ENCODE measurements around the gene DAGLA. TPM values are rescaled to one million over a fixed set of nuclear protein-coding genes. Genes with fewer than 3 reads are reported as not detected.

DAGLA gene
- total RNA-seq, 2 donors from 2014 or later, result 7.0 to 9.9 TPM

DNA sequence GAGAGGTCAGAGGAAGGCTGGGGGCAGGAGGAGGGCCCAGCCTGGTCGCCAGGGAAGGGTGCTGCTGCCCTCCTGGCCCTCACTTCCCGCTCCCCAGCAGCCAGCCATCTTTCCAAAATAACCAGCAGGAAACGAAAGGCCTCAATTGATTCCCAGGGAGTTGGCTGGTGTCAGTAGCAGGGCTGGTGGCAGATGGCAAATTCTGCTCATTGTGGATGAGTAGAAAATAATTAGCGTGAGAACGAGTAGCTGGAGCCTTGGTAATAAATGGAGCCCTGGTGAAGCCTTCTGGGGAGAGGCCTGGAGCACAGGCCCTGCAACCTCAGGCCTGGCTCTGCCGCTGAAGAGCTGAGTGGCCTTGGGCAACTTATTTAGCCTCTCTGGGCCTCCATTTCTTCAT lies 31.3 kb downstream of the DAGLA start:
- intact Hi-C loops (cut with DNase I), result no loop called here
- no peak overlapping the region for H3K27ac ChIP-seq

DNA sequence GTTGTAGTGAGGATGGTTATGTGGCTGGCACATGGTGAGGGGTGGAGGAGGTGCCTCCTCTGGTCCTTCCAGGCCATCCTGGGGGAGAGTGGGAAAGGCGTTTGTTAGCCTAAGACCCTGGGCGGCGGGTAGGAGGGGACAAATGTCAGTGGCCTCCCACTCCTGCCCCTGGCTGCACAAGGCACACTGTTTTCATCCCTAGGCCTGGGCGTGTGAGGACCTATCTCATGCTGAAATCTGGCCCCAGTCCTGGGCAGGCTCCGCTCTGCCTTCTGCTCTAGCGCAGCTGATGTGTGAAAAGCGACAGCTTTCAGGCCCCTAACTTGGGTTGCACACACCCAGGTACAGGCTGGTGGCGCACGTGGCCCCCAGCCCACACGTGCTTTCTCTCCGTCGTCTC lies 32.1 kb downstream of the DAGLA start:
- TF ChIP-seq CTCF (IDR thresholded peaks at IDR 0.05), result no peak
- no peak for TF ChIP-seq POLR2A (IDR thresholded peaks at IDR 0.05)
- no peaks in the 10 kb centered on the region for H3K27me3 ChIP-seq
- no peaks in the 10 kb centered on the region for H3K36me3 ChIP-seq (replicated peaks in 1 of 2; ENCODE audit: insufficient read depth in 1 of 2, low read depth in 2 of 2)
- DNase-seq (no peak), ATAC-seq (no peak)
- intact Hi-C loops (cut with DNase I), result no loop called here
- no peaks in the 10 kb centered on the region for H3K9me3 ChIP-seq
- no peaks in the 10 kb centered on the region for H3K4me1 ChIP-seq
- H3K27ac ChIP-seq, result no peak overlapping the region
- no peak overlapping the region for H3K4me3 ChIP-seq
- WGBS, 2 donors, result 88 to 89% methylated on average over 11 to 12 of the region's 12 CpGs

More for the DNA sequence above, 31.3 kb downstream of the DAGLA start:
- TF ChIP-seq CTCF (IDR thresholded peaks at IDR 0.05), result no peak
- no peak for TF ChIP-seq POLR2A (IDR thresholded peaks at IDR 0.05)
- no peak for ATAC-seq
- Histone ChIP-seq H3K36me3 (replicated peaks in 1 of 2; ENCODE audit: insufficient read depth in 1 of 2, low read depth in 2 of 2) (no peaks in the 10 kb centered on the region), H3K4me1 (no peaks in the 10 kb centered on the region), H3K27me3 (no peaks in the 10 kb centered on the region), H3K9me3 (no peaks in the 10 kb centered on the region), H3K4me3 (no peak overlapping the region)
- WGBS, 2 donors, result 63 to 78% methylated on average over 6 of the region's 6 CpGs
- no peak for DNase-seq

DNA sequence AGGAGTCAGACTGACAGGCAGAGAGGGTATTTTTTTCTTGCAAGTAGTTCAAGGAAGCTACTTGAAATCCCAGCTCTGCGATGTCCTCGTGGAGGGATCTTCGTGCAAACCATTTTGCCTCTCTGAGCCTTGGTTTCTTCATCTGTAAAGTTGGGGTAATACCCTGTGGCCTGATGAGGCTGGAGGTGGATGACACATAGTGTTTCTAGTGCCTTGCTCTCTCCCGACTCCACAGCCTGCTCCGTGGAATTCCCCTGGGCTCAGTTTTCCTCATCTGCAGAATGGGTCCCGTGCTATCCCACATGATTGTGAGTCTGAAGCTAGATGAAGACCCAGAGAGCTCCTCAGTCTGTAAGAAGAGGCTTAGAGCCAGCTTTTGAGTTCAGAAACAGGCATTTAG lies 32.7 kb downstream of the DAGLA start:
- H3K36me3 ChIP-seq (replicated peaks in 1 of 2; ENCODE audit: insufficient read depth in 1 of 2, low read depth in 2 of 2), result no peaks in the 10 kb centered on the region
- H3K9me3 ChIP-seq, result no peaks in the 10 kb centered on the region
- H3K4me3 ChIP-seq, result no peak overlapping the region
- no peak for ATAC-seq
- 92 to 97% methylated on average over 6 of the region's 6 CpGs for WGBS, 2 donors
- intact Hi-C loops (cut with DNase I), result no loop called here
- H3K27ac ChIP-seq, result no peak overlapping the region
- DNase-seq, result no peak
- H3K4me1 ChIP-seq, result no peaks in the 10 kb centered on the region
- no peak for TF ChIP-seq POLR2A (IDR thresholded peaks at IDR 0.05)
- TF ChIP-seq CTCF (IDR thresholded peaks at IDR 0.05), result no peak
- no peaks in the 10 kb centered on the region for H3K27me3 ChIP-seq

DNA sequence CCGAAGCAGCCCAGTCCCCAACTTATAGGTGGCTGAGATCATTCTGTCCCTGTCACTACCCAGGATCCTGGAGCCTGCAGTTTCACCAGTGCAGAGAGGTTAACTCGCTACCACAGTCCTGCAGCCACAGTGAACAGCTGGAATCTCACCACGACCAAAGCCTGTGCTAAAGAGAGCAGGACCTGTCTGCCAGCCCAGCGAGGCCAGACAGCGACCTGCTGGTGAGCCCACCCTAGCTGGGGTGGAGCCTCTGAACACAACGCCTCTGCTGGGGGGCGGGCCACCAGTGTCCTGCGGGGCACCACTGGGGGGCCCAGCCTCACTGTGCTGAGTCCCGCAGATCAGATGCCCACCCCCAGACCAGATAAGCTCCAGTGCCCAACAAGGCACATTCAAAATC lies 33.3 kb downstream of the DAGLA start:
- Histone ChIP-seq H3K9me3 (no peaks in the 10 kb centered on the region), H3K27me3 (no peaks in the 10 kb centered on the region), H3K4me1 (no peaks in the 10 kb centered on the region), H3K36me3 (replicated peaks in 1 of 2; ENCODE audit: insufficient read depth in 1 of 2, low read depth in 2 of 2) (no peaks in the 10 kb centered on the region), H3K27ac (no peak overlapping the region), H3K4me3 (no peak overlapping the region)
- DNase-seq (no peak), ATAC-seq (no peak)
- TF ChIP-seq CTCF (IDR thresholded peaks at IDR 0.05) (no peak), POLR2A (IDR thresholded peaks at IDR 0.05) (no peak)
- 68 to 73% methylated on average over 3 to 9 of the region's 9 CpGs for WGBS, 2 donors
- intact Hi-C loops (cut with DNase I), result no loop called here

DNA sequence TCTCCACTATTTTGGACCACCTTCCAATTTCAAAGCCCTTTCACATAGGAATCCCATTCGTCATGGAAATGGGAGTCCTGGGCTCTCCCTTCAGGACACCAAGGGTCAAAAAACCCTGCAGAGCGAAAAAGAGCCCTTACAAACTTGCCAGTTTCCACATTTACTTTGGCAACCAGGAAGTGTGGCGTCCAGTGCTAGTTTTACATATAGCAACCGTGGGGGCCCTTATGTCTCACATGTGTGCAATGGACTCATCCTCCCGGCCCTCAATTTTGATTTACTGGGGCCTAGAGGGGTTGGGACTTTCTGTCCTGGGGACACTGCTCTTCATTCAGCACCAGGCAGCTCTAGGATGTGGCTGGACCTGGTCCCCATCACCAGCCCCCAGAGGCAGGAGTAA lies 33.7 kb downstream of the DAGLA start:
- no peaks in the 10 kb centered on the region for H3K27me3 ChIP-seq
- no peak for ATAC-seq
- H3K4me1 ChIP-seq, result no peaks in the 10 kb centered on the region
- intact Hi-C loops (cut with DNase I), result no loop called here
- 50 to 80% methylated on average over 4 to 5 of the region's 5 CpGs for WGBS, 2 donors
- no peak overlapping the region for H3K27ac ChIP-seq
- H3K9me3 ChIP-seq, result no peaks in the 10 kb centered on the region
- DNase-seq, result no peak
- no peak overlapping the region for H3K4me3 ChIP-seq
- H3K36me3 ChIP-seq (replicated peaks in 1 of 2; ENCODE audit: insufficient read depth in 1 of 2, low read depth in 2 of 2), result no peaks in the 10 kb centered on the region
- TF ChIP-seq POLR2A (IDR thresholded peaks at IDR 0.05), result no peak
- TF ChIP-seq CTCF (IDR thresholded peaks at IDR 0.05), result no peak
